GM10266 (cell line): ENCODE measurements around the gene IFT122.

Source experiments
- DNase-seq: peaks from one replicate; pipeline ENCODE4 v3.0.0; 2012; ENCODE audit errors: extremely low spot score
- TF ChIP-seq, protein P1 (sequence below): IDR thresholded peaks from 2 replicates; pipeline ENCODE4 v1.5.1; 2012; ENCODE audit warnings: mild to moderate bottlenecking, low read depth; ENCODE audit not compliant: control insufficient read depth, insufficient read depth; ENCODE audit errors: missing control alignments

Gene IFT122

DNA sequence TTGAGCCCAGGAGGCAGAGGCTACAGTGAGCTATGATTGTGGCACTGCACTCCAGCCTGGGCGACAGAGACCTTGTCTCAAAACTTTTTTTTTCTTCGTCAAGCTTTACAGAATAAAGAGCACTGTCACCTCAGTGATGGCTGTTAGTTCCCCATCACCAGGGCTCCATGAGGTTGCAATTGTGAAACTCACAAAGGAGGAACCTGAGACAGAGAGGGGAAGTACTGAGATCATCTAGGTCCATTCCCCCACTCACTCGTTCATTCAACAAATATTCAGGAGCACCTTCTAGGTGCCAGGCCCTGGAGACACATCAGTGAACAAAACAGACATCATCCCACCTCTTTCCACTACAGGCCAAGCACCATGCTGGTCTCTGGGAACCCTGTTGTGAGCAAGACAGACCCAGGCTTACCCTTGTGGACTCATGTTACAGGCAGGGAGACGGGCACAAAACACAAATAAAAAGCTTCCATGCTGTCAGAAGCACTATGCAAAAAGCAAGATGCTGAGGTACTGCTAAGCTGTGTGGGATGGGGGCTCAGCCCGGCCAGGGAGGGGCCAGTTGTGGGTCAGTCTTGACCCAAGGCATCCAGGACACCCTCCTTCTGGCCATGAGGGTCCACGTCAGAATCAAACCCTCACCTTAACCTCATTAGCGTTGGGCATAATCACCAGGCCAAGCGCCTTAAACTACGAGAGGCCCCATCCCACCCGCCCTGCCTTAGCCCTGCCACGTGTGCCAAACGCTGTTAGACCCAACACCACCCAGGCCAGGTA is 86.3 kb downstream of the IFT122 start:
- TF ChIP-seq, protein P1, sequence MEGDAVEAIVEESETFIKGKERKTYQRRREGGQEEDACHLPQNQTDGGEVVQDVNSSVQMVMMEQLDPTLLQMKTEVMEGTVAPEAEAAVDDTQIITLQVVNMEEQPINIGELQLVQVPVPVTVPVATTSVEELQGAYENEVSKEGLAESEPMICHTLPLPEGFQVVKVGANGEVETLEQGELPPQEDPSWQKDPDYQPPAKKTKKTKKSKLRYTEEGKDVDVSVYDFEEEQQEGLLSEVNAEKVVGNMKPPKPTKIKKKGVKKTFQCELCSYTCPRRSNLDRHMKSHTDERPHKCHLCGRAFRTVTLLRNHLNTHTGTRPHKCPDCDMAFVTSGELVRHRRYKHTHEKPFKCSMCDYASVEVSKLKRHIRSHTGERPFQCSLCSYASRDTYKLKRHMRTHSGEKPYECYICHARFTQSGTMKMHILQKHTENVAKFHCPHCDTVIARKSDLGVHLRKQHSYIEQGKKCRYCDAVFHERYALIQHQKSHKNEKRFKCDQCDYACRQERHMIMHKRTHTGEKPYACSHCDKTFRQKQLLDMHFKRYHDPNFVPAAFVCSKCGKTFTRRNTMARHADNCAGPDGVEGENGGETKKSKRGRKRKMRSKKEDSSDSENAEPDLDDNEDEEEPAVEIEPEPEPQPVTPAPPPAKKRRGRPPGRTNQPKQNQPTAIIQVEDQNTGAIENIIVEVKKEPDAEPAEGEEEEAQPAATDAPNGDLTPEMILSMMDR, result no peak
- DNase-seq, result peak; percentile 81

DNA sequence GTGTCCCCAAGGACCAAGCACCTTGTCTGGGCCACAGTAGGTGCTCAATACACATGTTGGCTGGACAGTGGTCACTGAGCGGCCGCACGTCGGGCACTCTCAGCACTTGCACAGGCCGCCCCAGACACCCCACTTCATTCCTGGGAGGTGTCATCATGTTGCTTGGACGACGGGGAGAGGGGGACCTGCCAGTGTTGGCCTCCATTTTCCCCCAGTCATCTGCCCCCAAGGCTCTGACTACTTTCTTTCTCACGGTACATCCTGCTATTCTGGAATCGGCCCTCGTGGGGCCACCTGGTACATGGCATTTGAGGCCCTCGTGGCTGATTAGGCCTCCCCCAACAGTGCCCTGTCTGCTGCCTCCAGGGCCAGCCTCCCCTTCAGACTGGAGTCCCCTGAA is 87.2 kb downstream of the IFT122 start:
- TF ChIP-seq, protein P1, result no peak
- DNase-seq, result no peak

DNA sequence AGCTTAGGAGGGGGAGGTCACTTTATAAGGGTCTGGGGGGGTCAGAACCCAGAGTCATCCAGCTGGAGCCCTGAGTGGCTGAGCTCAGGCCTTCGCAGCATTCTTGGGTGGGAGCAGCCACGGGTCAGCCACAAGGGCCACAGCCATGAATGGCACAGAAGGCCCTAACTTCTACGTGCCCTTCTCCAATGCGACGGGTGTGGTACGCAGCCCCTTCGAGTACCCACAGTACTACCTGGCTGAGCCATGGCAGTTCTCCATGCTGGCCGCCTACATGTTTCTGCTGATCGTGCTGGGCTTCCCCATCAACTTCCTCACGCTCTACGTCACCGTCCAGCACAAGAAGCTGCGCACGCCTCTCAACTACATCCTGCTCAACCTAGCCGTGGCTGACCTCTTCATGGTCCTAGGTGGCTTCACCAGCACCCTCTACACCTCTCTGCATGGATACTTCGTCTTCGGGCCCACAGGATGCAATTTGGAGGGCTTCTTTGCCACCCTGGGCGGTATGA is 88.6 kb downstream of the IFT122 start, which contains the start of gene RHO:
RHO (plus strand) TSS at position 51 of the 512 bp plus-strand sequence; CDS start at position 146, 95 bp downstream.
- no peak for DNase-seq
- TF ChIP-seq, protein P1, result no peak

- DNase-seq, result no peak
- TF ChIP-seq, protein P1, result no peak
Observed at GRCh38 chr3:129529436-129530210, 89.6 kb downstream of the IFT122 start.

DNA sequence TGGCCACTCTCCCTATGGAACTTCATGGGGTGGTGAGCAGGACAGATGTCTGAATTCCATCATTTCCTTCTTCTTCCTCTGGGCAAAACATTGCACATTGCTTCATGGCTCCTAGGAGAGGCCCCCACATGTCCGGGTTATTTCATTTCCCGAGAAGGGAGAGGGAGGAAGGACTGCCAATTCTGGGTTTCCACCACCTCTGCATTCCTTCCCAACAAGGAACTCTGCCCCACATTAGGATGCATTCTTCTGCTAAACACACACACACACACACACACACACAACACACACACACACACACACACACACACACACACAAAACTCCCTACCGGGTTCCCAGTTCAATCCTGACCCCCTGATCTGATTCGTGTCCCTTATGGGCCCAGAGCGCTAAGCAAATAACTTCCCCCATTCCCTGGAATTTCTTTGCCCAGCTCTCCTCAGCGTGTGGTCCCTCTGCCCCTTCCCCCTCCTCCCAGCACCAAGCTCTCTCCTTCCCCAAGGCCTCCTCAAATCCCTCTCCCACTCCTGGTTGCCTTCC is 90.3 kb downstream of the IFT122 start:
- DNase-seq, result no peak

GRCh38 chr3:129530821-129531220 is 90.8 kb downstream of the IFT122 start:
- TF ChIP-seq, protein P1, result no peak
- no peak for DNase-seq

More for the DNA sequence above, 90.3 kb downstream of the IFT122 start:
- TF ChIP-seq, protein P1, result no peak

GRCh38 chr3:129531699-129532098 is 91.7 kb downstream of the IFT122 start:
- TF ChIP-seq, protein P1, result no peak
- DNase-seq, result no peak
